Right atrium auricular region (tissue), 2 donors: ENCODE results near the gene GGTA1. TPM values are rescaled to one million over a fixed set of nuclear protein-coding genes. Genes with fewer than 3 reads are reported as not detected.

ENCODE experiments used
- DNase-seq: peaks from one replicate; pipeline ENCODE4 v3.0.0-alpha.2; 2019; ENCODE audit warnings: low spot score
- H3K27ac ChIP-seq, 2 donors: fragments of 200-600 bp; sonication (generic); 1 replicate in 1 of 2; 2 replicates in 1 of 2; pipeline ENCODE4 v1.5.1; 2016 to 2019
- H3K27me3 ChIP-seq, 2 donors: fragments of 200-600 bp; sonication (generic); one replicate each; pipeline versions ENCODE4 v1.5.1 to v1.6.0; 2017 to 2019
- H3K36me3 ChIP-seq: fragments of 200-600 bp; sonication (generic); one replicate; pipeline ENCODE4 v1.5.1; 2016
- H3K4me1 ChIP-seq, 2 donors: fragments of 200-600 bp; sonication (generic); one replicate each; pipeline versions ENCODE4 v1.5.1 to v1.6.0; 2017 to 2019
- H3K4me3 ChIP-seq, 2 donors: fragments of 200-600 bp; sonication (generic); 1 replicate in 1 of 2; 2 replicates in 1 of 2; pipeline ENCODE4 v1.5.1; 2017 to 2019; ENCODE audit warnings: mild to moderate bottlenecking in 1 of 2, moderate library complexity in 1 of 2
- H3K9me3 ChIP-seq, 2 donors: fragments of 200-600 bp; sonication (generic); one replicate each; pipeline ENCODE4 v1.5.1; 2019
- total RNA-seq, 2 donors: library from RNA; depleted of rRNA; stranded (reverse); fragments of >200 nt; gene quantifications; one replicate each; pipeline ENCODE4 v1.1.0, GENCODE V29; 2016
- TF ChIP-seq, protein P1 (sequence below), 2 donors: fragments of 200-600 bp; sonication (generic); IDR thresholded peaks; one replicate each; pipeline ENCODE4 v1.5.1; 2019; ENCODE audit warnings: antibody characterized with exemption in 2 of 2

The GGTA1 gene
- total RNA-seq, 2 donors from 2014 or later, result 11.6 to 15.2 TPM

GRCh38 chr9:121478816-121479676 is 20.6 kb downstream of the GGTA1 start:
- H3K27me3 ChIP-seq, result no peaks in the 10 kb centered on the region
- no peaks in the 10 kb centered on the region for H3K36me3 ChIP-seq
- no peak for DNase-seq
- H3K27ac ChIP-seq, result peak overlapping the region; percentile 57 to 60
- H3K9me3 ChIP-seq, result no peaks in the 10 kb centered on the region
- H3K4me3 ChIP-seq, result no peak overlapping the region
- H3K4me1 ChIP-seq, result peaks cover 0 to 74% of the 10 kb centered on the region in 2 donors
- TF ChIP-seq, protein P1, sequence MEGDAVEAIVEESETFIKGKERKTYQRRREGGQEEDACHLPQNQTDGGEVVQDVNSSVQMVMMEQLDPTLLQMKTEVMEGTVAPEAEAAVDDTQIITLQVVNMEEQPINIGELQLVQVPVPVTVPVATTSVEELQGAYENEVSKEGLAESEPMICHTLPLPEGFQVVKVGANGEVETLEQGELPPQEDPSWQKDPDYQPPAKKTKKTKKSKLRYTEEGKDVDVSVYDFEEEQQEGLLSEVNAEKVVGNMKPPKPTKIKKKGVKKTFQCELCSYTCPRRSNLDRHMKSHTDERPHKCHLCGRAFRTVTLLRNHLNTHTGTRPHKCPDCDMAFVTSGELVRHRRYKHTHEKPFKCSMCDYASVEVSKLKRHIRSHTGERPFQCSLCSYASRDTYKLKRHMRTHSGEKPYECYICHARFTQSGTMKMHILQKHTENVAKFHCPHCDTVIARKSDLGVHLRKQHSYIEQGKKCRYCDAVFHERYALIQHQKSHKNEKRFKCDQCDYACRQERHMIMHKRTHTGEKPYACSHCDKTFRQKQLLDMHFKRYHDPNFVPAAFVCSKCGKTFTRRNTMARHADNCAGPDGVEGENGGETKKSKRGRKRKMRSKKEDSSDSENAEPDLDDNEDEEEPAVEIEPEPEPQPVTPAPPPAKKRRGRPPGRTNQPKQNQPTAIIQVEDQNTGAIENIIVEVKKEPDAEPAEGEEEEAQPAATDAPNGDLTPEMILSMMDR (IDR thresholded peaks at IDR 0.05), result no peak

DNA sequence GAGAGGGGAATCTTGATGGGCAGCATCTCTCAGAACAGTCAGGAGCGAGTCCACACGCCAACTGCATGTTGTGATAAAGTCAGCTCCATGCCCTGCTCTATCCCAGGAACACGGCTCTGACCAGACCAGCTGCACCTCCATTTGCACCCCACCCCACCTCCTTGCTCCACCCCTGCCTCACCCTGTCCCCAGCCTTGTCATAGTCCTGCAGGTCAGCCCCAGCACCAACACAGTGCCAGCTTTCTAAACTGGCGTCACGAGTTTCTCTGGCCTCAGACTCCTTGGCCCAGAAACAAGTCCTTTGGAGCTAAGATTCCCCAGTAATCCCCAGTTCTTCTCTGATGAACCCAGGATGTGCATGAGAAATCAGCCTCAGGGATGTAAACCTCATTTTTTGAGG is 23.5 kb downstream of the GGTA1 start:
- Histone ChIP-seq H3K27ac (peak overlapping the region in 1 of 2 donors; percentile 77), H3K27me3 (no peaks in the 10 kb centered on the region), H3K4me3 (no peak overlapping the region), H3K36me3 (no peaks in the 10 kb centered on the region), H3K9me3 (no peaks in the 10 kb centered on the region), H3K4me1 (peaks cover 0 to 70% of the 10 kb centered on the region in 2 donors)
- TF ChIP-seq, protein P1 (IDR thresholded peaks at IDR 0.05), result no peak
- no peak for DNase-seq

- Histone ChIP-seq H3K27ac (peak overlapping the region; percentile 31 to 77), H3K4me3 (no peak overlapping the region), H3K27me3 (no peaks in the 10 kb centered on the region), H3K36me3 (no peaks in the 10 kb centered on the region), H3K9me3 (no peaks in the 10 kb centered on the region), H3K4me1 (peaks cover 0 to 56% of the 10 kb centered on the region in 2 donors)
- DNase-seq, result no peak
- TF ChIP-seq, protein P1 (IDR thresholded peaks at IDR 0.05), result no peak
Measured at GRCh38 chr9:121474231-121474947, 25.3 kb downstream of the GGTA1 start.

DNA sequence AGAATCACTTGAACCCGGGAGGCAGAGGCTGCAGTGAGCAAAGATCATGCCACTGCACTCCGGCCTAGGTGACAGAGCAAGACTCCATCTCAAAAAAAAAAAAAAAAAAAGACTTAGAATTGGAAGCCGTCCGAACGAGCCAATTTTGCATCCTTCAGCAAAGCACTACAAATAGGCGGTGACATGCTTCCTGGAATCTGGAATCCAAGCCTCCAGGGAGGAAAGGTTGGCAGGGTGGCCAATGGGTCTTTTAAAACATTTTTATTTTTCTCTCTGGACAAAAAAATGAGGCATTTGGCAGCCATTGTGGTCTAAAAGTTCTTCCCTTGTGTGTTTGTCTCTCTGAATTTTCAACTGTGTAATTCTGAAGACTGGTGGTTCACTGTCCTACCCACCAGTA is 26.4 kb downstream of the GGTA1 start:
- H3K4me3 ChIP-seq, result no peak overlapping the region
- TF ChIP-seq, protein P1 (IDR thresholded peaks at IDR 0.05), result no peak
- H3K4me1 ChIP-seq, result peaks cover 0 to 45% of the 10 kb centered on the region in 2 donors
- no peak for DNase-seq
- no peaks in the 10 kb centered on the region for H3K9me3 ChIP-seq
- no peaks in the 10 kb centered on the region for H3K27me3 ChIP-seq
- H3K36me3 ChIP-seq, result no peaks in the 10 kb centered on the region
- H3K27ac ChIP-seq, result peak overlapping the region in 1 of 2 donors; percentile 77

GRCh38 chr9:121472446-121472845 is 27.2 kb downstream of the GGTA1 start:
- Histone ChIP-seq H3K4me1 (peaks cover 0 to 39% of the 10 kb centered on the region in 2 donors), H3K36me3 (no peaks in the 10 kb centered on the region), H3K27ac (no peak overlapping the region), H3K27me3 (no peaks in the 10 kb centered on the region), H3K4me3 (no peak overlapping the region), H3K9me3 (no peaks in the 10 kb centered on the region)
- TF ChIP-seq, protein P1 (IDR thresholded peaks at IDR 0.05), result no peak
- no peak for DNase-seq
